Activated CD8-positive, alpha-beta T cell treated with anti-CD3 and anti-CD28 coated beads, Interleukin-2, amount 10 ng/mL, durations not matched to agents 7 days and 5 days (primary cell): Measurements from ENCODE around the gene ST3GAL4. TPM values are rescaled to one million over a fixed set of nuclear protein-coding genes. Genes with fewer than 3 reads are reported as not detected.

Source experiments
- ATAC-seq: fragments of 150-1000 bp; cut with Tn5 transposase; one replicate; pipeline ENCODE4 v1.10.0; 2021; ENCODE audit warnings: moderate library complexity
- CTCF ChIA-PET: fragments of 350-600 bp; sonication (Branson Sonifier 250); formaldehyde crosslinking; loops from one replicate; lab custom pipeline; 2021; ENCODE audit warnings: antibody characterized with exemption; lab: Charles Lee
- POLR2A ChIA-PET: fragments of 350-600 bp; sonication (Branson Sonifier 250); formaldehyde crosslinking; loops from one replicate; lab custom pipeline; 2021; ENCODE audit warnings: antibody characterized with exemption; lab: Charles Lee
- DNase-seq: peaks from one replicate; pipeline ENCODE4 v3.0.0-alpha.2; 2020
- H3K27ac Mint-ChIP-seq: one replicate; pipeline ENCODE4 v1.8.0; 2021; ENCODE audit warnings: mild to moderate bottlenecking, mixed read lengths
- H3K27me3 Mint-ChIP-seq: one replicate; pipeline ENCODE4 v1.8.0; 2021; ENCODE audit warnings: low read depth, mixed read lengths
- H3K36me3 Mint-ChIP-seq: one replicate; pipeline ENCODE4 v1.8.0; 2021; ENCODE audit warnings: low read depth, mixed read lengths
- H3K4me1 Mint-ChIP-seq: one replicate; pipeline ENCODE4 v1.8.0; 2021; ENCODE audit warnings: low read depth, mixed read lengths
- H3K4me3 Mint-ChIP-seq: one replicate; pipeline ENCODE4 v1.8.0; 2021; ENCODE audit warnings: mild to moderate bottlenecking, mixed read lengths
- H3K9me3 Mint-ChIP-seq: one replicate; pipeline ENCODE4 v1.8.0; 2022; ENCODE audit warnings: mixed read lengths; ENCODE audit not compliant: insufficient read depth
- total RNA-seq, 2 experiments: library from RNA; stranded (reverse); gene quantifications; one replicate each; pipeline ENCODE4 v1.2.3, GENCODE V29; 2021

Gene ST3GAL4
- total RNA-seq, 2 experiments from 2014 or later = 10.3 to 11.8 TPM

- Mint-ChIP-seq H3K9me3 (no peaks in the 10 kb centered on the region), H3K27ac (no peak overlapping the region), H3K36me3 (peaks cover 6% of the 10 kb centered on the region), H3K27me3 (no peaks in the 10 kb centered on the region), H3K4me1 (no peaks in the 10 kb centered on the region), H3K4me3 (no peak overlapping the region)
- ATAC-seq (no peak), DNase-seq (no peak)
- POLR2A ChIA-PET = no interaction called here
- CTCF ChIA-PET = no interaction called here
These were observed 50.4 kb downstream of the ST3GAL4 start for GRCh38 chr11:126405906-126406305.

DNA sequence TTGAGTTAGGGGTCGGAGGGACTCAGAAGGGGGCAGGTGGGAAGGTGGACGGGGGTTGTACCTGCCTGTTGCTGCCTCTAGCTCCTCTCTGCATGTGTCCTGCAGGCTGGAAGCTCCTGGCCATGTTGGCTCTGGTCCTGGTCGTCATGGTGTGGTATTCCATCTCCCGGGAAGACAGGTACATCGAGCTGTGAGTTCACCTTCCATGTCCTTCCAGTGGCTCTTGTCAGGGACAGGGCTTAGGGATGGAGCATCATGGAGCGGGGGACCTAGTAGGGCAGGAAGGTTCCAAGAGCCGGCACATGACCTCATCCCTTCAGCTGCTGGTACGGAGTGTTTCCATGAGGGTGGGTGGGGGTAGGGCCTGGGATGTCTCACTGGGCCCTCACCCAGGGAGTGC, 50.9 kb downstream of the ST3GAL4 start:
- Mint-ChIP-seq H3K27me3 (no peaks in the 10 kb centered on the region), H3K27ac (no peak overlapping the region), H3K36me3 (peaks cover 6% of the 10 kb centered on the region), H3K9me3 (no peaks in the 10 kb centered on the region), H3K4me1 (no peaks in the 10 kb centered on the region), H3K4me3 (no peak overlapping the region)
- ATAC-seq (no peak), DNase-seq (no peak)
- CTCF ChIA-PET = no interaction called here
- POLR2A ChIA-PET = no interaction called here

GRCh38 chr11:126407101-126407521, 51.6 kb downstream of the ST3GAL4 start:
- Mint-ChIP-seq H3K4me3 (no peak overlapping the region), H3K36me3 (peaks cover 6% of the 10 kb centered on the region), H3K27me3 (no peaks in the 10 kb centered on the region), H3K27ac (peak overlapping the region; percentile 18), H3K9me3 (no peaks in the 10 kb centered on the region), H3K4me1 (no peaks in the 10 kb centered on the region)
- ATAC-seq (no peak), DNase-seq (no peak)
- ChIA-PET POLR2A (no interaction called here), CTCF (no interaction called here)

GRCh38 chr11:126407682-126408288, 52.3 kb downstream of the ST3GAL4 start:
- Mint-ChIP-seq H3K27ac (no peak overlapping the region), H3K4me1 (no peaks in the 10 kb centered on the region), H3K4me3 (no peak overlapping the region), H3K9me3 (no peaks in the 10 kb centered on the region), H3K36me3 (peaks cover 6% of the 10 kb centered on the region), H3K27me3 (no peaks in the 10 kb centered on the region)
- DNase-seq = no peak
- ChIA-PET POLR2A (no interaction called here), CTCF (no interaction called here)
- ATAC-seq = no peak

GRCh38 chr11:126408496-126408895, 53.0 kb downstream of the ST3GAL4 start:
- ChIA-PET POLR2A (no interaction called here), CTCF (no interaction called here)
- no peak overlapping the region for H3K4me3 Mint-ChIP-seq
- peaks cover 6% of the 10 kb centered on the region for H3K36me3 Mint-ChIP-seq
- DNase-seq = no peak
- H3K27ac Mint-ChIP-seq = no peak overlapping the region
- no peaks in the 10 kb centered on the region for H3K9me3 Mint-ChIP-seq
- no peak for ATAC-seq
- H3K27me3 Mint-ChIP-seq = no peaks in the 10 kb centered on the region
- H3K4me1 Mint-ChIP-seq = no peaks in the 10 kb centered on the region

DNA sequence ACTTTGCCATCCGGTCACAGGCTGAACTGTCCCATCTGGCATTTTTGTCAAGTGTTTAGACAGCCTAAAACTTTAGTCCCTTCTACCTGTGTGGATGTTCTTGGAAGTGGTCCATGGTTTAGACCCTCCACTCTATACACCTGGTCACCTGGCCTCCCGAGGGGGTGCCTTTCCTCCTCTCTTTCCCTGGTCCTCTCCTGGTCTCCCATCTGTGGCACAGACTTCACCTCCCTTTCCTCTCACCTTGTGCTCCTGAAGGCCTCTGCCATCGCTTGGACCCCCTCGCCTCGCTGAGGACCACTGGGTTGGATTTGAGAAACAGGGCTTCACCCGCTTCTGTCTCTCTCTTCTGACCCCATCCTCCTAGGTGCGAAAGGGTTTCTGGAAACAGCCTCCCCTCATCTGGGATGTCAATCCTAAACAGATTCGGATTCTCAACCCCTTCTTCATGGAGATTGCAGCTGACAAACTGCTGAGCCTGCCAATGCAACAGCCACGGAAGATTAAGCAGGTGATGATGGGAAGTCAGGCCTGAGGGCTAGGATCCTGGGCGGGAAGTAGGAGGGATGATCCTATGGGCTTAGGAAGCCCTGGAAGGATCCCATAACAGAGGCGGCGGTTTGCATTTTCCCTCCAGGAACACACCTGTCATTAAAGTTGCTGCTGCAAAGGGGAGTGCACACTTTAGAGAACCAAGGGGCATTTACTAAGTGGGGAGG, 53.6 kb downstream of the ST3GAL4 start:
- H3K4me1 Mint-ChIP-seq = no peaks in the 10 kb centered on the region
- H3K9me3 Mint-ChIP-seq = no peaks in the 10 kb centered on the region
- no peak for ATAC-seq
- H3K27ac Mint-ChIP-seq = peak overlapping the region; percentile 59
- POLR2A ChIA-PET = no interaction called here
- H3K36me3 Mint-ChIP-seq = peaks cover 6% of the 10 kb centered on the region
- CTCF ChIA-PET = no interaction called here
- H3K4me3 Mint-ChIP-seq = no peak overlapping the region
- H3K27me3 Mint-ChIP-seq = no peaks in the 10 kb centered on the region
- DNase-seq = no peak

GRCh38 chr11:126409620-126409985, 54.1 kb downstream of the ST3GAL4 start:
- no peaks in the 10 kb centered on the region for H3K27me3 Mint-ChIP-seq
- H3K9me3 Mint-ChIP-seq = no peaks in the 10 kb centered on the region
- ChIA-PET POLR2A (no interaction called here), CTCF (no interaction called here)
- no peaks in the 10 kb centered on the region for H3K4me1 Mint-ChIP-seq
- DNase-seq (no peak), ATAC-seq (no peak)
- H3K4me3 Mint-ChIP-seq = no peak overlapping the region
- H3K36me3 Mint-ChIP-seq = peaks cover 6% of the 10 kb centered on the region
- peak overlapping the region; percentile 59 for H3K27ac Mint-ChIP-seq

DNA sequence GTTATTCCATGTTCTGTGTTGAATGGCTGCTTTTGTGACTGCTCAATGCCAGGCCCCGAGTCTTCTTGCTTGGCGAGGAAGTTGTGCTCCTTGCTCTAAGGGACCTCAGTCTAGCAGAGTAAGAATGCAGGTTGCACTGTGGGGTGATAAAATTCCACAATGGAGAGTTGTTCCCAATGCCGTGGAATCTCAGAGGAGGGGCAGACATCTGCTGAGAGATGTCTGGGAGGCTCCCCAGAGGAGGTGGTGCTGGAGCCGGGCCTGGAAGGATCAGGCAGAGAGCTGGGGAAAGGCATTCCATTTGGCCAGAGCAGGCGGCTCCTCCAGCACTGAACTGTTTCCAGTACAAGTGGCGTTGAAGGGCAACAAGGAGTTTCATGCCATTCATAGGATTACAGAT, 55.2 kb downstream of the ST3GAL4 start:
- ATAC-seq (no peak), DNase-seq (no peak)
- ChIA-PET CTCF (no interaction called here), POLR2A (no interaction called here)
- no peaks in the 10 kb centered on the region for H3K9me3 Mint-ChIP-seq
- peaks cover 6% of the 10 kb centered on the region for H3K36me3 Mint-ChIP-seq
- no peak overlapping the region for H3K27ac Mint-ChIP-seq
- no peaks in the 10 kb centered on the region for H3K4me1 Mint-ChIP-seq
- no peak overlapping the region for H3K4me3 Mint-ChIP-seq
- no peaks in the 10 kb centered on the region for H3K27me3 Mint-ChIP-seq

DNA sequence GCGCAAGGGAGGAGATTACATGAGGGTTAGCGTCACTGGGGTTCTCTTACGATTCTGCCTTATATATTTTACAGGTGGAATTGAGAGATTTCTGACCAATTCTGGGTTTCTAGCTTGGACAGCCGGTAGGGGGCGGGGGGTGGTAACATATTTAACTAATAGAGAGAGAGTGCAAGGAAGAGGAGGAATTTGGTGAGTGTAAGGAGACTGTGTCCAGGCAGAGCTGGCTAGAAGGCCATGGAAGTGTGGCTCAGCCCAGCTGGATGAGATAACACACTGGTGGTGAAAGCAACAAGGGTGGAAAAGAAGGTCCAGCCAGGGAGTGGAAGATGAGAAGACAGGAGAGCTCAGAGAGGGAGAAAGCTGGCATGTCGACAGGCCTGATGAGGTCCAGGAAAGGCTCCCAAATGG, 56.5 kb downstream of the ST3GAL4 start:
- Mint-ChIP-seq H3K9me3 (no peaks in the 10 kb centered on the region), H3K36me3 (peaks cover 6% of the 10 kb centered on the region), H3K4me3 (no peak overlapping the region), H3K27ac (peak overlapping the region; percentile 7), H3K27me3 (no peaks in the 10 kb centered on the region), H3K4me1 (peaks cover 7% of the 10 kb centered on the region)
- CTCF ChIA-PET = no interaction called here
- DNase-seq (no peak), ATAC-seq (no peak)
- POLR2A ChIA-PET = no interaction called here

DNA sequence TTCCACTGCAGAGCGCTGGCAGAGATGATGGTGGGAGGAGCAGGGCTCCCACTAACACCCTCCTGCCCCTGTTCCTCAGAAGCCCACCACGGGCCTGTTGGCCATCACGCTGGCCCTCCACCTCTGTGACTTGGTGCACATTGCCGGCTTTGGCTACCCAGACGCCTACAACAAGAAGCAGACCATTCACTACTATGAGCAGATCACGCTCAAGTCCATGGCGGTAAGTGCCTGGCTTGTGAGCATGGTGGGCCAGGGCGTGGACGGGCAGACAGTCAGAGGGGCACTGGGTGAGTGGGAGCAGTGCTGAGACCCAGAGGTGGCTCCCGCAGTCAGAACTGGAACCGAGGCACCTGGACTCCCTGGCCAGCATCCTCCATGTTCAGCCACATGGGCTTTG, 57.9 kb downstream of the ST3GAL4 start:
- CTCF ChIA-PET = no interaction called here
- Mint-ChIP-seq H3K27ac (no peak overlapping the region), H3K4me3 (no peak overlapping the region), H3K9me3 (no peaks in the 10 kb centered on the region), H3K36me3 (peaks cover 6% of the 10 kb centered on the region), H3K4me1 (peaks cover 7% of the 10 kb centered on the region), H3K27me3 (no peaks in the 10 kb centered on the region)
- ATAC-seq = no peak
- DNase-seq = no peak
- POLR2A ChIA-PET = no interaction called here

- H3K4me3 Mint-ChIP-seq = no peak overlapping the region
- no peak for ATAC-seq
These were observed 58.4 kb downstream of the ST3GAL4 start for GRCh38 chr11:126413843-126414405.

GRCh38 chr11:126414615-126415014, 59.1 kb downstream of the ST3GAL4 start:
- H3K4me3 Mint-ChIP-seq = no peak overlapping the region

More at GRCh38 chr11:126413843-126414405, 58.4 kb downstream of the ST3GAL4 start:
- ChIA-PET POLR2A (no interaction called here), CTCF (no interaction called here)
- H3K9me3 Mint-ChIP-seq = no peaks in the 10 kb centered on the region
- peaks cover 4% of the 10 kb centered on the region for H3K27me3 Mint-ChIP-seq
- peaks cover 7% of the 10 kb centered on the region for H3K4me1 Mint-ChIP-seq
- peaks cover 5% of the 10 kb centered on the region for H3K36me3 Mint-ChIP-seq
- H3K27ac Mint-ChIP-seq = no peak overlapping the region
- no peak for DNase-seq

More at GRCh38 chr11:126414615-126415014, 59.1 kb downstream of the ST3GAL4 start:
- Mint-ChIP-seq H3K27me3 (peaks cover 4% of the 10 kb centered on the region), H3K4me1 (peaks cover 7% of the 10 kb centered on the region), H3K36me3 (peaks cover under 1% of the 10 kb centered on the region), H3K9me3 (no peaks in the 10 kb centered on the region), H3K27ac (no peak overlapping the region)
- no peak for DNase-seq
- ATAC-seq = no peak
- CTCF ChIA-PET = no interaction called here
- POLR2A ChIA-PET = no interaction called here
